HG03457 (cell line): ENCODE measurements around the gene CCDC178.
A peak's percentile ranks its signal among the peaks of the same experiment; 100 is the strongest.

Experiments used
- ATAC-seq: cut with Tn5 transposase; IDR thresholded peaks from one replicate; pipeline ENCODE4 v1.9.1; 2021; ENCODE audit warnings: moderate number of reproducible peaks; ENCODE audit not compliant: unreplicated experiment

Gene CCDC178

DNA sequence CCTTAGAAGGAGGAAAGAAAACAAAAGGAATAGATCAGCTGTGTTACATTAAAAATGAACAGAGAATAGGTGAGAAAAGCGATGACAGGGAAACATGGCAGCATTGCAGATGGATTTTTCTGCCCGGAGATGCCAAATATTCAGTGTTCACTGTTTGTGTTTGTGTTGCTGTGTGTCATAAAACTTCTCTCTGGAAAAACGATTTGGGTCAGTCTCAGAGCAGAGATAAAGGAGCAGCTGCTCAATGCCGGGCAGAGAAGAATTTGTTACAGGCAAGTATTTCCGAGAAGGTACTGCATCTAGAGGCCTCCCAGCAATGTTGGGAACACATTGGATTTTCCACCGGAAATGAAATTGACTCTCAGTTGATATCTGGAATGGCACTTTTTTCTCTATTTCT is 511.3 kb downstream of the CCDC178 start:
- no peak for ATAC-seq

- no peak for ATAC-seq
These were observed 517.5 kb downstream of the CCDC178 start for GRCh38 chr18:32922951-32923430.

- no peak for ATAC-seq
These were observed 519.4 kb downstream of the CCDC178 start for GRCh38 chr18:32920796-32921787.

- peak; percentile 87 for ATAC-seq
These were observed 520.7 kb downstream of the CCDC178 start for GRCh38 chr18:32919799-32920198.

GRCh38 chr18:32918692-32919250 is 521.8 kb downstream of the CCDC178 start:
- ATAC-seq, result no peak

GRCh38 chr18:32915516-32915915 is 525.0 kb downstream of the CCDC178 start:
- ATAC-seq, result no peak

DNA sequence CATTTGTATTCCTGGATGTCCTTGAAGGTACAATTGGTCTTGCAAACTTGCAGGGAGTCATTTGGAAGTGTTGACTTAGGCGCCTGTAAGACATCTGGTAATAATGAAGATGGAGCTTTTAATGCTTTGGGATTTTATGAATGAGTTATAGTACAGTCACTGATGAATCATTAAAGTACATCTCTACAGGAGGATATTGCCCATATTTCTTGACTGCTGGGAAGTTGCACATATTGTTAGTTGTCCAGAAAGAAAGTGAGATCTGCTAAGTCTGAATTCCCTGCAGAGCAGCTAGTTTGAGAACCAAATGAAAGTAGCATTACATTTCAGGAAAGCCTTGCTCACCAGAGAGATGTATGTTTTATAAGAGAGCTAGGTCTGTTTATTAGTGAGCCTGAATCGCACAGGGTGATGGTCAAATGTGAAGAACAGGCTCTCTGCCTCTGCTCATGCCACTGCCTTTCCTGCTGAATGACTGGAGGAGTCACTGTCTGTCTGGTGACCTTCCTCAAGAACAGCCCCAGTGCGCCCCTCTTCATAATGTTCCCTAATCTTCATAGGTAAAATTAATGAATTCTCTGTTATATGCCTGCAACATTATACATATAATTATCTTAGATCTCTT is 528.7 kb downstream of the CCDC178 start:
- ATAC-seq, result no peak

DNA sequence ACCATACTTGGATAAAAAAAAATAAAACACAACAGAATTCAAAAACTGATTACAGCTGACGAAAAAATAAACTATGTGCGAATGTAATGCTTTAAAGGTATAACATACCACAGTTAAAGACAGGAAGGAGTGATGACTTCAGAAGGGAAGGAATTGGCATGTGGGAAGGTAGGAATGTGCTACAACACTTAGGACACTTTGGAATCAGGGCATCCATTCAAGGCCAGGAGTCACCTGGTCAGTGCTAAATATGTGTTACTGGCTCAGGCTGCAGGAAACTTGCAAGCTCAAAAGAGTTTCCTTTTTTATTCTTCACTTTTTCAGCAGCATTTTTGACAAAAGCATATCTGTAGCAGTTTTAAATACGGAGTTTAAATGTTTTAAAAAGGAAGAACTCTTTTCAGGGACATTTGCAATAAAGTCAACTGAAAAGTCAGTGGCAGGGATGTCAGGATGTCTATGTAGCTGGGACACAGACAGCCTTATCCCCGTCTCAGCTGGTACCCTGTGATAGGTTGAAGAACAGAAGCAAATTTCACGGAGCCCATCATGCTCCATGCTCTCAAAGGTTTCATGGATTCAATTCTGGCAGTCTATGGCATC is 529.7 kb downstream of the CCDC178 start:
- ATAC-seq, result no peak

DNA sequence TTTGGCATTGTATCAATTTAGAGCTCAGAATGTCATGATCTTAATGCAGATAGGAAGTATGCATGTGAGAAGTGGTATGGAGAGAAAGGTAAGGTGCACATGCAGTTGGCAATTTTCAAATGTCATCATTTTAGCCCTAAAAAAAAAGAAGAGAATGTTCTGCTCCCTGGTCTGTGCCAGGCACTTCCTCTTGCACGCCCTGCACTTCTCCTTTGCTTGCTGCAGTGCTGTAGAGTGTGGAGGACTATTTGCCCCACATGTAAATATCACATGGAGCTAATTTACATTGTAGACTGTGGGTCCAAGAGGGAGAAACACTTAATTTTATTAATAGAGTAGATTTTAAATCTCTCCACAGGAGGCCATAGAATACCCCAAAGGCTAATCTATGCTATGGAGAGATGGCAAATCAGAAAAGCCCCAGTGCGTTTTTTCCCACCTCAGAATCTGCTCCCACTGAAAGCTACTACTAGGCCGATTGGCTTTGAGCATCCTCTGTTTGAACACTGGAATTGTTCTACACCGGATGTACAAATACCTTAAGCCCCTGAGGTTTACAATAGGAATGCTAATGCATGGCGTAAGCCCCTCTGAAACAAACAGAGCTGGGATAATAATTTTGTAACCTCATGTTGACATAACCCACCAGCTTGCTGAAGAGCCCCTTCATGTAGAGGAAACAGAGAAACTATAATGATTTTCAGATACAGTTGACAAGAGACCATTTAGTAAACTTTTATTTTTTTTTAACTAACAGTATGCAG is 530.5 kb downstream of the CCDC178 start:
- ATAC-seq, result no peak

DNA sequence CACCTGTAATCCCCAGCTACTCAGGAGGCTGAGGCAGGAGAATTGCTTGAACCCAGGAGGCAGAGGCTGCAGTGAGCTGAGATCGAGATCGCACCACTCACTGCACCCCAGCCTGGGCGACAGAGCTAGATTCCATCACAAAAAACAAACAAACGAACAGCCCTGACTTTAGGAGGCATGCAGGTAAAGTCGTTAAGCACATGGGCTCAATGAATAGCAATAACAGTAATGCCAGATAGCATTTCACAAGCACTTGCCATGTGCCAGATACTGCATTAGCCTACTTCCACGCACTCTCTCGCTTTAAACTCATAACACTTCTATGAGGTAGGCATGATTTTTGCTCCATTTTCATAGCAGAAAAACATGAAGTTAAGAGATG is 532.1 kb downstream of the CCDC178 start:
- ATAC-seq, result no peak

GRCh38 chr18:32907648-32908423 is 532.7 kb downstream of the CCDC178 start:
- no peak for ATAC-seq

- no peak for ATAC-seq
These were observed 533.3 kb downstream of the CCDC178 start for GRCh38 chr18:32907311-32907585.

DNA sequence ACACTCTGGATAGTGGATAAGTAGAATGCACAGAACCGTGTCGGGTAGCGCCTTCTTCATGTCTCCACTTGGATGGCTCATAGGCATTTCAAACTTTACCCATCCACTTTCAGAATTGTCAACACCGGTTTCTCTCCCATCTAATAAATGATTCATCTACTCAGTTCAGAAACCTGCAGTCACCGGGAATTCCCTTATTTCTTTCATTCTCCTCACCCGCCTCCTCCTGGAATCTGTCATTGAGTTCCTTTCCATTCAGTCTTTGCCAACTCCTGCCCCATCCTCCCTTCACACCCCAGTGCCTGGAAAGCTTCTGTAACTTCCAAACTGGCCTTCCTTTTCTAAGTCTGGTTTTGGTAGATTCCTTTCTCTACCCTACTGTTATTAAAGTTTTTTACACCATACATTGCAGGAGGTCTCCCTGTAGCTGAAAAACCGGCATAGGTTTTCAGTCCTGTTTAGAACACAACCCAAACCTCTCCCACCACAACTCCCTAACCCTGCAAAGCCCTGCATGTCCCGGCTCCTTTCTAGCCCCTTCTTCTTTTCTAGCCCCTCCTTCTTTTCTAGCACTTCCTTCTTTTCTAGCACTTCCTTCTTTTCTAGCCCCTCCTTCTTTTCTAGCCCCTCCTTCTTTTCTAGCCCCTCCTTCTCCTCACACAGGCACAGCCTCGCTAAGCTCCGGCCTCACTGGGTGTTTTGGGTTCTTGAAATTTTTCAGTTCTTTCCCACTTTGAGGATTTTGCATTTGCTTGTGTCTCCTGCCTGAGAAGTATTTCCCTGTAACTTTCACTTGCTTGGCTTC is 533.8 kb downstream of the CCDC178 start:
- no peak for ATAC-seq

DNA sequence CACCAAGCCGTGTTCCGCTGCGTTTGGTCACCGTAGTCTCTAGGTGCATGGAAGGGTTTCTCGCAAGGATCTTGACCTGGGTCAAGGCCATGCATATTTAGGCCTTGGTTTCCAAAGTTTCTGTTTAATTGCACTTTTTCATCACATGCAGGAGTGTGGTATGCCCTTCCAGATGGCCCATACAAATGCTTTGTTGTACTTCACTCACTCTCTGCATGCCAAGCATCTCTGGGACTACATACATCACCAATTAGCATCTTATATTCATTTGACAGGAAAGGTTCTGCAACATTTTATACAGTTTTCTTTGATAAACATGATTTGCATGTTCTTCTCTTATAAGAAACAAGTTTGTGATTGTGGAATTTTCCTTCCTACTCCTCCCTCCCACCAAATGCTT is 534.9 kb downstream of the CCDC178 start:
- ATAC-seq, result no peak

GRCh38 chr18:32902568-32903330 is 537.8 kb downstream of the CCDC178 start:
- no peak for ATAC-seq

DNA sequence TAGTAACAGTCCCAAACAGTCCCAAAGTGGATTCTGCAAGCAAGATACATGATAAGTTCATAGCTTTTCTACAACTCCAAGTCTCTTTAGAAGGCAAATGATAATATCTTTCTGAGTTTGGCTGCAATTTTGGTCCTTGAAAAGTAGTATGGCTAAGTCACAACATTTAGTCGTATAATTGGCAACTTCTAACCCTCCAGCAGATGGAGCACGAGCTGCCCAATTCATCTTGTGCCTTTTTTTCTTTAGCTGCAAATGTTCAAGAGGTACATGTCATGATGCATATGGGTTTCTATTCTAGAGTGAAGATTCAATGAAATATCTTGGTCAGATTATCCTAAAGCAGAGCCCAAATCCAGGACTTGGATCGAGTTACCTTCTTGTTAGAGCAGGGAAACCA is 540.7 kb downstream of the CCDC178 start:
- no peak for ATAC-seq

DNA sequence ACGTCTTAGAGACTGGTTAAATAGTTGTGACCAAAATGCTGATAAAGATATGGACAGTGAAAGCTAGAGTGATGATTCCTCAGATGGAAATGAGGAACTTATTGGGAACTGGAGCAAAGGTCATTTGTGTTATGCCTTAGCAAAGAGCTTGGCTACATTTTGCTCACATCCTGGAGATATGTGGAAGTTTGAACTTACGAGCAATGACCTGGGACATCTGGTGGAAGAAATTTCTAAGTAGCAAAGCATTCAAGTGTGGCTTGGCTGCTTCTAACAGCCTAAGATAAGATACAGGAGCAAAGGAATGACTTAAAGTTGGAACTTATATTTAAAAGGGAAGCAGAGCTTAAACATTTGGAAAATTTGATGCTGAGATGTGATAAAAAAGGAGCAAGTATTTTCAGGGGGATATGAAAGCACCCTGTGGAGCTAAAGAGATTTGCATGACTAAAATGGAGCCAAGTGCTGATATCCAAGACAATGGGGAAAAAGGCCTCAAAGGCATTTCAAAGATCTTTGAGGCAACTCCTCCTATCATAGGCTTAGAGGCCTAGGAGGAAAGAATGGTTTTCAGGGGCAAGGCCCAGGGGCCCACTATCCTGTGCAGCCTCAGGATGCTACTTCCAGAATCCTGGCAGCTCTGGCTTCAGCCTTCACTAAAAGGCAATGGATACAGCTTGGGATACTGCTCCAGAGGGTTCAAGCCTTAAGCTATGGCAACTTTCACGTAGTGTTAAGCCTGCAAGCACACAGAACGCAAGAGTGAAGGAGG is 543.6 kb downstream of the CCDC178 start:
- ATAC-seq, result no peak

GRCh38 chr18:32893915-32894314 is 546.6 kb downstream of the CCDC178 start:
- ATAC-seq, result no peak
